RCC 7860 (cell line): ENCODE measurements around the gene ITPRIP.

Source experiments
- DNase-seq: peaks from one replicate; pipeline ENCODE4 v3.0.0-alpha.2; 2015; ENCODE audit warnings: low spot score
- FAIRE-seq: peaks from 2 replicates; lab custom pipeline; 2012; peaks lifted over from hg19 to GRCh38; lab: Jason Lieb, UNC

The ITPRIP gene, protein sequence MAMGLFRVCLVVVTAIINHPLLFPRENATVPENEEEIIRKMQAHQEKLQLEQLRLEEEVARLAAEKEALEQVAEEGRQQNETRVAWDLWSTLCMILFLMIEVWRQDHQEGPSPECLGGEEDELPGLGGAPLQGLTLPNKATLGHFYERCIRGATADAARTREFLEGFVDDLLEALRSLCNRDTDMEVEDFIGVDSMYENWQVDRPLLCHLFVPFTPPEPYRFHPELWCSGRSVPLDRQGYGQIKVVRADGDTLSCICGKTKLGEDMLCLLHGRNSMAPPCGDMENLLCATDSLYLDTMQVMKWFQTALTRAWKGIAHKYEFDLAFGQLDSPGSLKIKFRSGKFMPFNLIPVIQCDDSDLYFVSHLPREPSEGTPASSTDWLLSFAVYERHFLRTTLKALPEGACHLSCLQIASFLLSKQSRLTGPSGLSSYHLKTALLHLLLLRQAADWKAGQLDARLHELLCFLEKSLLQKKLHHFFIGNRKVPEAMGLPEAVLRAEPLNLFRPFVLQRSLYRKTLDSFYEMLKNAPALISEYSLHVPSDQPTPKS

DNA sequence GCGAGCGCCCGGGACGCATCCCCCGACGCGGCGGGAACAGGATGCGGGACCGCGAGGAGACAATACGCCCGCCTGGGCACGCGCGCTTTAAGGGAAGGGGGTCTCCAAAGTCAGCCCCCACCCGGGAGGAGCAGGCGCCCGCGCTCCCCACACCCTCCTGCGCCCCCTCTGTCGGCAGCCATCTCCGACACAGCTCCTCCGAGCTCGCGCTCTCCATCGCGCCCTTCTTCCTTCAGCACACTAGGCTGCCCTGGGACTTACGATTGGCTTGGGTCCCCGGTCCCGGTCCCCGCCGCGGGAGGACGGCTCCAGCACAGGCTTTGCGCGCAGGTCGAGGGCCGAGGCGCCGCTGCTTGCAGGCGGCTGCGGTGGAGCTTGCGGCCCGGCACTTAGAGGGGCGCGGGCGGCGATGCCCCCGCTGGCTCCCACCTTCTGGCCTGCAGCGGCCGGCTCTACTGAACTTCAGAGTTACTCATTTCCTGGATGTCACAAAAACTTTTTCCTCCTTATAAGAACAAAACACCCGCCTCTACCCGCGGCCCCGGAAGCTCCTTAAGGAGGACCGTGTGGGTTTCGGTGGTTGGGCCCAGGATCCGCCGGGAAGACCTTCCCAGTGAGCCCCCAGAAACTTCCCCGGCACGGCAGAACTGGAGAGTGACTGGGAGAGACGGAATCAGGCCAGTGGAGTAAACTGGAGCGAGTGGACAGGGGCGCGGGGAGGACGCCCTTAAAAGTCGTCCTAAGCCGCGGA lies at the start of gene ITPRIP:
ITPRIP (minus strand) TSS at position 481 of the 751 bp plus-strand sequence. CDS start 22,414 bp downstream, outside the sequence.
- DNase-seq = peak; percentile 72
- no peak for FAIRE-seq

DNA sequence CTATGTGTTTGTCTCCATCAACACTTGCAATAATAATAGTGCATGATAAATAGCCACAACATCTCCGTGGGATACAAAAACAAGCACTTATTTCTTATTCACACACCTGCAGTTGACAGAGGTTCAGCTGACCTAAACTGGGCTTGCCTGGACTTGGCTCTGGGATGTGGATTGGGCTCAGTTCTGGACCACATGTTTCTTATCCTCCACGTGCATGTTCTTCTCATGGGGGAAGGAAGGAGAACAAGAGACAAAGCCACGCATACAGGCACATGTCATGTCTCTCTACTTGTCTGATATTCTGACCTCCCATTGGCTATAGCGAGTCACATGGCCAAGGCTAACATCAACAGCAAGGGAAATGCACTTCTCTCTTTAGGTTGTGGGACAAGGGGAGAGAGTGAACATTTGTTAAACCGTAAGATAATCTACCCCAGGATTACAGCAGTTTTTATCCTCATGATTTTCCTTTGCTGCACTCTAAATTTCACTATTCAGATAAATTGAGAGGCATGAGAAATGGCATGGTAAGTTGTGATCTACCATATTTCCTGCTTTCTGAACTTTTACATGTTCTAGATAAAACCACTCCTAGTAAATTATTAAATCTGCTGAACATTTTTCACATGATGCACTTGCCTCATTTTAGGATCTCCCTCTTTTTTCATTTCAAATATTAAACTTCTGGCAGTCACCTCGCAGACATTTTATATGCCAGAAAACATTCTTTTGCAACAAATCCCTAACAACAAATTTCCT lies 49.0 kb upstream of the ITPRIP start:
- peak; percentile 28 for FAIRE-seq
- no peak for DNase-seq

DNA sequence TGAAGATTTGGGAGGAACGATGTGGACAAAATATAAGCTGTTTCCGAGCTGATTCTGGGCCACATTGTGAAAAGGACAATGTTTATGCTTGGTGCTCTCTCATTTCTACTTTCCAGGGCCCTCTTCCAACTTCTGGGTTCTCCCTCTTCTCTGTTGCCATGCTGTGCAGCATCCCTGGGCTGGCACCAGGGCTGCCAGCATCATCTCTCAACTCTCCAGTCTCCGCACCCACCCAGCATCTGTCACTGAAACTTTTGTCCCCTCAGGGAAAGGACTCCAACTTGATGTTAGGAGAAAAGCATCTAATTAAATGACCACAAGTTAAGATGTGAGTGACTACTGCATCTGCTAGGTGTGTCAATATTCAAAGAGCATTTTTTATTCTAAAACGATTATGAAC lies 42.1 kb upstream of the ITPRIP start:
- FAIRE-seq (no peak), DNase-seq (no peak)

DNA sequence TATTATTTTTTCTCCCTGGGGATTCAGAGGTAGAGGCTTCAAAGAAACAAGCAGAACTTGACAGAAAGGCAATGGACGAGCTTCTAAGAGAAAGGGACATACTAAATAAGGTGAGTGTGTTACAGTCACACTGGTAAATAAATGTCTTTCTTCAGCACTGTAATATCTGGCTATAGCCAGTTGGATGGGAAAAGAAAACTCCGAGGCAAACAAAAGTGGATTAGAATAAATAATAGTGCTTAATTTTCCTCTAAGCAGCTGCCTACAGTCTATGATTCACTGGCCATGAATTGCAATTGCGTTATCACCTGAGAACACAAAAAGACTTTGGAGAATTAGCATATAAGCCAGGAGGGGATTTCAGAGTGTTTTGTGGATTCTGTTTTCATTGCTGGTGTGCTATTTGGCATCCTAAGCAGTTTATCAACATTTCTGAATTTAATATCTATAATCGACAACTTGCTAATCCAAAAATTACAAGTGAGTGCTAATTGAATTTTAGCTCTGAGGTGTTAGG lies 38.6 kb upstream of the ITPRIP start:
- FAIRE-seq (no peak), DNase-seq (no peak)

DNA sequence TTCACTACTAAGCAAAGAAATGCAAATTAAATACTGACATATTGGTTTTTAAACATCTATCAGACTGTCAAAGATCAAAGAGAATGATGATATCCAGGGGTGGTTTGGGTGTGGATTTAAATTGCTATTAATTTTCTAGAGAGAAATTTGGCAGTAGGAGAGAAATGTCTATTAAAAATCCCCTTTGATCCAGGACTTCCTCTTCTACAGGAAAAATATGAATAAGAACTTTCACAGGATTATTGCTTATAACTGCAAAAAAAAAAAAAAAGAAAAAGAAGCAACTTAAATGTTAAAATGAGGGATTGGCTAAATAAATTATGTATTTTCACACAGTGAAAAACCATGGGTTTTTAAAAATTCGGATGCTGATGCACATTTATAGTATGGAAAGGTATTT lies 36.3 kb upstream of the ITPRIP start:
- DNase-seq (no peak), FAIRE-seq (no peak)

DNA sequence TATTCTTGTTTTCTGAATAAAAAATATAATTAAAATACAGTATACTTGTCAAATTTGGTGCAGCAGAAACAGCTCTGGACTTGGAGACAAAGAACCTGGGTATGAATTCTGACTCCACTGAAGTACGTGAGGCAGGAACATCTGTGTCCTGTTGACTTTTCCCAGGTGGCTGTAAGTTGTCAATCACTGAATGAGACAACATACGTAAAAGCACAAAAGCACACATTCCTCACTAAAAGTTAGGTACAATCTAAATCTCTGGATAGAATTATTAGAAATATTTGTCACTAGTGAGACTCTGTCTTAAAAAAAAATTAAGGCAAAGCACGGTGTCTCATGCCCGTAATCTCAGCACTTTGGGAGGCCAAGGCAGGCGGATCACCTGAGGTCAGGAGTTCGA lies 33.5 kb upstream of the ITPRIP start:
- DNase-seq = no peak
- FAIRE-seq = no peak

DNA sequence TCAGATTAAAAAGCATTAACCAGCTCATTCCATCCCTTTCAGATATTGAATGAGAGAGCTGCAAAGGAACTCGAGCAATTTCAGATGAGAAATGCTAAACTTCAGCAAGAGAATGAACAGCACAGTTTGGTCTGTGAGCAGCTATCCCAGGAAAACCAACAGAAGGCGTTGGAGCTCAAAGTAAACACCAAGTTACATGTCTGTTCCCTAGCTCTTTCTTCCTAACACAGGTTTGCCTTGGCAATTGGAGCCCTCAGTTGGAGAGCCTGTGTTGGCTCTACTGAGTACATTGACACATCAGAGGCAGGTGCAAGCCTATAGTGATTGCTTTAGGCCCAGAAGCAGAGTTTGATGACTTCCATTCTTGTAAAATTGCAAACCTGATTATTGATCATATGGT lies 30.1 kb upstream of the ITPRIP start:
- DNase-seq (no peak), FAIRE-seq (no peak)

DNA sequence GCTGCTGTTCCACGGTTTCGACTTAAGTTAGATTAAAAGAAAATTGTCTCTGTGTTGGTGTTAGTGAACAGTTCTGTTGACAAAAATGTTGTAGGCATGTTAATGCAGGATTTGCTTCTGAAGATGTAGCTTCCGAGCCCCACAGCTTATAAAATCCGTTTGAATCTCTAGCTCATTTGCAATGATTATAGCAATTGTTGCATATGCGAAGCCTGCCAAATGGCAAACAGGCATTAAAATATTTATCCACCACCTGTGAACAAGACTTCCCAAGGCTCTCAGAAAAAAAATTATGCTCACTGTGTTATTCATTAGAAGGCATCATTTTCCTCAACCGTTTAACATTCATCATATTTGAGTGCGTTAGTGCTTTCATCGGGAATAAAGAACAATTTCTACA lies 29.6 kb upstream of the ITPRIP start:
- DNase-seq = no peak
- no peak for FAIRE-seq

DNA sequence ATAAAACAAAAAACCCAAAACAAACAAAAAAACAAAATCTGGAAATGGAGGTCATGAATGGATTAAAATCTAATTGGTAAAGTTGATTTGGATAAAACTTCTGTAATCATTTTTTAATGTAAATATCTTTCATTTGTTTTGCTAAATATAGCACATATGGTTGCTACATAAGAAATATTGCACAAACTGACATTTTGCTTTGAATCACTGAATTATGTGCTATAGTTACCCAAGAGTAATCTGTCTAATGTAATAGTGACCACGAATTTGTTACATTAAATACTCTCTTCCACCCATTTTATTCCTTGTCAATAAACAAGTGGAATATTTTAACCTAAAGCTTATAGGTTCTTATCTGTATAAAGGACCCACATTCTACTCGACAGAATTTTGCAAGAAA lies 21.5 kb upstream of the ITPRIP start:
- DNase-seq (no peak), FAIRE-seq (no peak)

DNA sequence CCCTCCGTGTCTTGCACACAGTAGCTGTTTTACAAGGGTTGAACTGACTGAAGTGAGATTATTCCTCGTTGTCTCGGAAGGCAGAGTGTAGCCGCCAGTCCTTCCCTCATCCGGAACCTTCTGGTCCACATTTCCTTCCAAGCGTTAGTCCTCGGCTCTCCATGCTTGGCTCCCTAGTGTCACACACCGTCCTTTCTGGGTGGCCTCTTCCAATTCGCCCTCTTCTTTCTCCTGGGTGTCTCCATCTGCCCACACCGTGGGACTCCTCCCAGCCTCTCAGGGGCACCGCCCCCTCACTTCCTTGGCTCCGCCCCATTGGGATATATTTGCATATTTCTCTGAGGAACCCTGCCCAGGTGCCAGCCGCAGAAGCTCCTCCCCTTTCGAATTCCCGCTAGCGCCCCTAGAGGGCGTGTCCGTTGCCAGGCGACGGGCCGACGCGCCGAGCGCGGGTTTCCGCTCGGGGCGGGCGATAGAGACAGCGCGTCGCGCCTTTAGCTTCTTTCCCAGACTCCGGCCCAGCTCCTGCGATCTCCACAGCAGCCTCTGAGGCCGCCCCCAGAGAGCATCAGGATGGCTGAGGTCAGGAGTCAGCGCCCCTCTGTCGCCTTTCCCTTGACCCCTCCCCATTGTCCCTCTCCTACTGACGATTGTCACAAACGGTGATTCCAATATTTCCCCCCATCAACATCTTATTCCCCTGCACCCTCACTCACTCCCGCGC lies 15.2 kb upstream of the ITPRIP start, which contains the start of gene CFAP58:
CFAP58 (plus strand) TSS at position 509 of the 724 bp plus-strand sequence; CDS start at position 574, 65 bp downstream.
- DNase-seq = peak; percentile 73
- peak; percentile 53 for FAIRE-seq

DNA sequence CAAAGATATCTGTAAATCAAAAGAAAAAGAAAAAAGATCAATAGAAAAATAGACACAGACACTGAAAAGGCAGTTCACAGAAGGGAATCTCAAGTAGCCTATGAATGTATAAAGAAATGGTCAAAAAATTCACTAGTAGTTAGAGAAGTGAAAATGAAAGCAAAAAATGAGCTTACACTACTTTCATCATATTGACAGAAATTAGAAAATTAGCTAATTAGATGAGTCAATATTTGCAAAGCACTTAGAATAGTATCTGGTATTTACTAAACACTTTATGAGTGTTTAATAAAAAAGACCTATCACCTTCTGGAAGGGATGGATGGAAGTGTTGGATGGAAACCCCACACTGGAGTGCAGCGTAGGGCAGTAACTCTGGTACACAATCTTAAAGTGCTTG lies 13.7 kb upstream of the ITPRIP start:
- FAIRE-seq = no peak
- no peak for DNase-seq

DNA sequence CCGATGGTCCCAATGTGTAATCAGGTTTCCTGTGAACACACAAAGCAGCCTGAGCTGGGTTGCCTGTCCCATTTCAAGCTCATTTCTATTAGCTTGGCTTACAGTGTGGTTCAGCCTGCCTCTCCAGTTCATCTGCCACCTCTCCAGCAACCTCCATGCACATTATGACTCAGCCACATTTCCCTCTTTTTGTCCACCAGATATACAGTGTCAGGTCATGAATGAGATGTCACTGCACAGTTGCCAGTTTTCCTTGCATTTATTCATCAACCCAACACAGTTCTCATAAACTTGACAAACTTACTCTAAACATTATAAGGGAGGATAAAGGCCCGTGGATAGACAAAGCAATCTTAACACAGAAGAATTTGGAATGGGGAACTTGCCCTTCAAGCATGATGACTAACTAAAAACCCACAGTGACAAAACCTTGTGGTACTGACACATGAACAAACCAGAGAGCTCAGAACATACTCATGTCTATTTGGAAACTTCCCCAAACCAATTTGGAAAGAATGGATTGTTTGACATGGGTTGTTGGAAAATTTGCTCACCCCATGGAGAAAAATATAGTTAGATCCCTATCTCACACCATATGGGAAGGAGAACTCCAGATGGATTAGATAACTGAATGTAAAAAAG lies 12.9 kb upstream of the ITPRIP start:
- FAIRE-seq (no peak), DNase-seq (peak; percentile 21)

DNA sequence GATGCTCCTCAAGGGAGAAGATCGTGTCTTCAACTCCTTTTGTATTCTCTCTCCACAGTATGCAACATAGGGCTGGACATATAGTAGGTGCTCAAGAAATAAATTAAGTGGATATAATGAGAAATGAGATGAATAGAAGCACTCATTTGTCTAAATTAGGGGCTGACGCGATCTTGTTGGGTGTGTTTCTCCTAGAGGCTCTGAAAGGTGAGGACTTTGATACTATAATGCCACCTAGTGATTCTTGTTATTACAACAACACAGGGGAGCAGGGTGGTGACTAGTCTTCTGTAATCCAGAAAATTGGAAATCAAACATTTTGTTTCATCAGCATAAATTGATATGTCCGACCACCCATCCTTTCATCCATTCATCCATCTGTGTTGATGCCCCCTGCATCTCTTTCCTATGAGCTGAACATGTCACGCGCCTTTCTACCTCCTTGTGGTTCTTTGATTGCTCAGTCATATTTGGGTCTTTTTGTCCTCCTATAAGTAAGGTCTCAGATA lies 11.9 kb upstream of the ITPRIP start:
- DNase-seq (peak; percentile 47), FAIRE-seq (peak; percentile 36)

DNA sequence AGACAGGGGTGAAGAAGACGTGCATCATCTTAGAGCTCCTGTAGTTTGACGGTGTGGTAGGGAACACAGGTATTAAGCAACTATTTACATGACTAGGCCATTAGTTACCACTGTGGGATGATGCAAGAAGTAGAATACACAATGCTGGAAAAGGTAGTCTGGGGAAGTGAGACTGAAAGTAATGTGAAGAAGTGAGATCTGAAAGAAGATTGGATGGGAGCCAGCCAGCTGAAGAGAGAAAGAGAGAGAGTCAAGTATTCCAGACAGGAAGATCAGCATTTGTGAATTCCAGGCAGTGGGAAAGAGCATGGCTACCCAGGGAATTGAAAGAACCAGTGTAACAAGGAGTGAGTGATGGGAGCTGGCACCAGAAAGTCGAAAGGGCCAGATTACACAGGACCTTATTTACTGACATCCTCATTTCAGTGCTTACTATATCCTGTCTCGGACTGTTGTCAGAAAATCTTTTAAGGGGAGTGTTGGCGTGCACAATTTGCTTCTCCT lies 11.4 kb upstream of the ITPRIP start:
- FAIRE-seq (no peak), DNase-seq (peak; percentile 14)

DNA sequence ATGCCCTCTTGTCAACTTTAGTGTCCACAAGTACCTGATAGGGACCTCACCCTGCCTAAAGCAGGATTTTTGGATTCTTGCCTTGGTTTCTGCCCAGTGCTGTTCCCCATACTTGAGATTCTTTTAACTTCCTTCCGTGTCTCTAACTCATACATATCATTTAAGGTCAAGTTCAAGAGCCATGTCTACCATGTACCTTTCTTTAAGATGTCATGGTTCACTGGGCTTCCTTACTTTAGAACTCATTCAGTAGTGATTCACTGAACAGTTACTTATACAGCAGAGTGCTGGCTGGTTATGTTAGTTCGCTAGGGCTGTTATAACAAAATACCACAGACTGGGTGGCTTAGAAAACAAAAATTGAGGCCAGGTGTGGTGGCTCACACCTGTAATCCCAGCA lies 10.3 kb upstream of the ITPRIP start:
- no peak for FAIRE-seq
- peak; percentile 11 for DNase-seq

DNA sequence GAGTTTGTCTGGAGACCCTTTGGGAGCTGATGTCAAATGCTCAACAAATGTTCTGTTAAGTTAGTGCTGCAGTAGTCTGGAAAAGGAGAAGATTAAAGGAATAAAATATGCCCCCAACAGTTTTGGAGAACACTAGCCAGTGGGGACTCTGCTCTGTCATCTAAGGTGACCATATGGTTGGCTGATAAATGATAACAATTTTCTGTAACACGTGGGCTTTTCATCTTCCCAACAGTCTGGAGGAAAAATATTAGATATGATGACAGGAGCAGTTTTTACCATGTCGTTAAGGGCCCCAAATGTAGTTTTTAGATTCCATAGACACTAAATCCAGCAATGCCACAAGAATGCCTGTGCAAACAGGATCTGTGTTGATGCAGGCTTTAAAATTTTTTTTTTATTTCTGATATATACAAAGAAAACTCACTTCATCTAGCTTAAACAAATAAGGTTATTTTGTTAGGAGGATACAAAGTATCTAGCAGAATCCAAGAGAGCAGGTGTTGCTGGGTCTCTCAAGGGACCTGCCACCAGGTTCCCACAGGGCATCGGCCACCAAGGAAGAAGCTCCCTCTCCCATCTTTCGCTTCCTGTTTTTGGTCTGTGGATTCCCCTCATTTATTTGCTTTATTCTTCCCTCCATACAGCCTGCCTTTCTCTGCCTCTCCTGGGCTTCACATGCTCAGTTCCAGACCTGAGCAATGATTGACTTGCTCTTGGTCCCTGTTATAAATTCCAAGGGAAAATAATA lies 9.2 kb upstream of the ITPRIP start:
- DNase-seq (no peak), FAIRE-seq (no peak)

DNA sequence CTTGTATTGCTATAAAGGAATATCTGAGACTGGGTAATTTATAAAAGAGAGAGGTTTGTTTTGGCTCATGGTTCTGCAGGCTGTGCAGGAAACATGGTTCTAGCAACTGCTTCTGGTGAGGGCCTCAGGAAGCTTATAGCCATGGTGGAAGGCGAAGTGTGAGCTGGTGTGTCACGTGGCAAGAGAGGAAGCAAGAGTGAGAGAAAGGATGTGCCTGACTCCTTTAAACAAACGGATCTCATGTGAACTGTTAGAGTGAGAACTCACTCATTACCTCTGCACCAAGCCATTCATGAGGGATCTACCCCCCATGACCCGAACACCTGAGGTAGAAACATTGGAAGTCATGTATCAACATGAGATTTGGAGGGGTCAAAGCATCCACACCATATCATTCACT lies 7.7 kb upstream of the ITPRIP start:
- no peak for FAIRE-seq
- no peak for DNase-seq

DNA sequence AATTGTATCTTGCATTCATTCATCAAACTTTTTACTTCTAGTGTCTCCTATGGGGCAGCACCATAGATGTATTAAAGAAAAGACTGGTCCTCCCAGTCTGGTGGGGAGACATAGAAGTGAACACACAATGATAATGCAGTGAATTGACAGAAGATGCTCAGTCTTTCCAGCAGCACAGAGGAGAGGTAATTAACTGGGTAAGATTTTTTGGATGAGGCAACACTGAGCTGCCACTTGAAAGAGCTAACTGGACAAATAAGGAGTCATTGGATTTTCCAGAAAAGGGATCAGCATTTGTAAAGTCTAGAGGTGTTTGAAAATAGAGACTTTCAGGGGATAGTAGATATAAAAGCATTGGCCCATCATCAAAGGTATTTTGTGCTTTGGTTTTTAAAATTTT lies 7.2 kb upstream of the ITPRIP start:
- DNase-seq (no peak), FAIRE-seq (no peak)

DNA sequence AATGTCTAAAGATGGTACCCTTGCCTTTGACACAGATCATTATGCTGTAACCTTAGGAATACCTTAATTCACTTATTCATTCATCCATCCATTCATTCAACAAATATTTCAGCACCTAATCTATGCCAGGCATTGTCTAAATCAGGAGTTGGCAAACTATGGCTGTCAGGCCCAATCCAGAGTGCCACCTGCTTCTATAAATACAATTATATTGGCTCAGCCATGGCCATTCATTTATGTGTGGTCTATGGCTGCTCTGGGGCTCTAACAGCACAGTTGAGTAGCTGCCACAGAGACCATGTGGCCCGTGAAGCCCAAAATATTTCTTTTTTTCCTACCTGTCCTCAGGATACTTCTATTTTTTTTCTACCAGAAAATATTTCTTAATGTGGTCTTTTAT lies 6.0 kb upstream of the ITPRIP start:
- FAIRE-seq = no peak
- no peak for DNase-seq
